Stimulated activated CD8-positive, alpha-beta memory T cell treated with anti-CD3 and anti-CD28 coated beads, Interleukin-7, amount 100 ng/mL, for 24 hours (primary cell): ENCODE results near the gene DPEP2.
A peak's percentile ranks its signal among the peaks of the same experiment; 100 is the strongest.
"Not testable (repeated sequence)": the region's sequence is repeated elsewhere in the genome, so short reads cannot be mapped to it uniquely, and the experiment has no call there.

ENCODE experiments used
- DNase-seq: peaks from one replicate; pipeline ENCODE4 v3.0.0-alpha.2; 2020; ENCODE audit warnings: low read depth

The DPEP2 gene

DNA sequence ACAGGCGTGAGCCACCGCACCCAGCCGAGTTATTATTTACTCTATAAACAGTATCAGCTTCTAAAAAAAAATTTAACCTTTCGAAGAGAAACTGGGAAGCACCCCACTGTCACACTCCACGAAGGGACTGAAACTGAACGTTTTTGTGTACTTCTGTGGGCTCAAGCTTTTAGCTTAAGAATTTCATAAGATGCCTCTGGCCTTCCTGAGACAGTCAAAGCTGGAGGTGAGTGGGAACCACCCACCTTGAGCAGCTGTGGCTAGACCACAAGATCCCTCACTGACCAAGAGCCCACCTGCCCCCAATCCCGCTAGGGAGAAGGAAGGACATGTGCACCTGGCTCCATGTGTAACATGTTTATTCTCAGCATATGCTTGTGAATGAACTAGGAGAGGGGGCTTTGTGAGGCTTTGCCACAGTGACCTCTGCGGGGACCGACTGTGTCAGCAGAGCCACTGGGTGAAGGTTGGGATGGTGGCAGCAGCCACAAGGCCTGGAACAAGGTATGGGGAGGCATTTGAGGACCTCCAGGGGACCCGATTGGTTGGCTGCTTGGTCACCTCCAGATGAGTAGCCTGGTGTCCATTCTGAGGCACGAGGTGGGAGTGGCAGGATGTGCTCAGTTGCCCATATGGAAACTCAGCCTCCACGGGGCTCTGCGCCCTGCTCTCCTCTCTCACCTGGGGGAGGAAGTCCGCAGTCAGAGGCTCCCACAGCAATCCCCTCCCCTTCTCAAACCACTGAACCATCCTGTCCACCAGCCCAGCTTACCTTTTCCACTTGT lies 23.8 kb downstream of the DPEP2 start:
- no peak for DNase-seq

DNA sequence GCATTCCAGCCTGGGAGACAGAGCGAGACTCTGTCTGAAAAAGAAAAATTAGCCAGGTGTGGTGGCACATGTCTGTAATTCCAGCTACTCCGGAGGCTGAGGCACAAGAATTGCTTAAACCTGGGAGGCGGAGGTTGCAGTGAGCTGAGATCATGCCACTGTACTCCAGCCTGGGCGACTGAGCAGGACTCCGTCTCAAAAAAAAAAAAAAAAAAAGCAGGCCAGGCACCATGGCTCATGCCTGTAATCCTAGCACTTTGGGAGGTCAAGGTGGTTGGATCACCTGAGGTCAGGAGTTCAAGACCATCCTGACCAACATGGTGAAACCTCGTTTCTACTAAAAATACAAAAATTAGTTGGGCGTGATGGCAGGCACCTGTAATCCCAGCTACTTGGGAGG lies 27.0 kb downstream of the DPEP2 start:
- not testable (repeated sequence) for DNase-seq

DNA sequence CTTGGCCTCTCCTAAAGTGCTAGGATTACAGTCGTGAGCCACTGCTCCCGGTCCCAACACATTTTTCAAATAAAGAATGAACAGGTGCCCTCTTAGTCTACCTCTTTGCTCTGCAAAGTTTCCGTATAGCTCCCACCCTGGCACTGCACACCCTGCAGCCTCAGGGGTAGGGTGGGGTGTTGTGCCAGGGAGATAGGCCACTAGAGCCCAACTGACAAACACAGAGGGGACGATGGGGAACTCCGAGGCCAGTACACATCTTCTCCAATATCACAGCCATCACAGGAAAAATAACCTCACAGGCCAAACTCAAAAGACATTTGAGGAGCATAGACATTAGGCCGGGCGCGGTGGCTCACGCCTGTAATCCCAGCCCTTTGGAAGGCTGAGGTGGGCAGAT lies 28.2 kb downstream of the DPEP2 start:
- DNase-seq = no peak

DNA sequence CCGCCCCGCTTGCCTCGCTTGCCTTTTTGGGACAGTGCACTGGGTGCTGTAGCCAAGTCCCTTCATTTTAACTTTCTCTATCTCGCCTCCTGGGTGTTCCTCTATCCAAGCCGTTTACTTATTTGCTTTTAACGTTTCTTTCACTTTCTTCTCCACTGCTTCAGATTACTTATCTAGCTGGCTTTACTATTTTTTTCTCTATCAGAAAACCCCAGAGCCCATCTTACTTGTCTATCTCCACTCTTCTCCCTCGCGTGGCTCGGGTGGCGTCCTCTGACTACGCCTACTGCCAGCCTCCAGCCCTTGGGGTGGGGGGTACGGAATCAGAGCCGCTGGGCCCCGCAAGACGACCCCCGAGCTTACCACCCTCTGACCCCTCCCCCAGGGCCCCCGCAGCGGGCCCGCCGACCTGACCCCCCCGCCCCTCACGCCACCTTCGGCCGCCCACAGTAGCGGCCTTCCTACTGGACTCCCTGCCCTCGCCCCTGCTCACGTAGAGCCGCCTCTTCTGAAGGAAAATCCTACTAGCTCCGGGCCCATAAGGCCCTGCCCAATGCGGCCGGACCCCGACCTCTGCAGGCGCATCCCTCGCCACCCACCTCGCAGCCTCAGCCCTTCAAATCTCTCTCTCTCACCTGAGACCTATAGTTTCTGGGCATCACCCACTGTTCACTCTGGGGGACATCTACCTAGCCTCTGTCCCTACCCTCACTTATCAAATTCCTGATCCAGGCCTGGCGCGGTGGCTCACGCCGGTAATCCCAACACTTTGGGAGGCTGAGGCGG lies 29.8 kb downstream of the DPEP2 start:
- no peak for DNase-seq

DNA sequence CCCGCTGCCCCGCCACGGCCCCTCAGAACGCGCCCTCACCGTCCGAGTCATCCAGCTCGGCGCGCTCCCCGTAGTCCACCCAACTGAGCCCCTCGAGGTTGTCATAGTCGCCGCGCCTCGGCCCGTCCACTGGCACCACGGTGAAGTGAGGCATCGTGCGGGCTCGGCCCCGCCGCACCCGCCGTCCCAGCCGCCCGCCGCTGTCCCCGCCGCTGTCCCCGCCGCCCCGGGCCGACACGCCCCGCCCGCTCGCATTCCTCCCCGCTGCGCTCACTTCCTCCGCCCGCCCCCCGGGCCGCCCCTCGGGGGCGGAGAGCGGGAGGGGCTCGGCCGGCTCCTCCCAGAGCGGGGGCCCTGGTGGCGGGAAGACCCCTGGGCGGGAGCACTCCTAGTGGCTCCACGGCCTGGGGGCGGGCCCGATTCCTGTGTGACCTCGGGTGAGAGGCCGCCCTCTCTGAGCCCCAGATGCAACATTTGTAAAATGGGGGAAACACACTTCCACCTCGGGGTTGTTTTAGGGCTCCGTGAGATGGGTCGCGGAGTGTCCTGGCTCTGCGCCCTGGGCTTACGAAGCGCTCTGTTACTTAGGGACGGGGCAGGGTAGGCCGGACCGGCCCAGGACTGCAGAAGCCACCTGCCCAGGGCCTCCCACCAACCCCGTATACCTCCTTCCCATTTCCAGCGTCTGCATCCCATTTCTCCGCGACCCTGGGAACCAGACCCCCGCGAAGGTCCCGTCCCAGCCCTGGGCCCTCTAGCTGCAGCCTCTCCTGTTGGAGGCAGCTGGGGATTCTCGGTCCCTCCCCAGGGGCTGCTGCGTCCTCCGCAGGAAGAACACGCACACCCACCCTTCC lies 30.7 kb downstream of the DPEP2 start, which contains the start of gene SLC12A4:
Gene SLC12A4, minus strand, starts transcription at position 238 of the 854 bp plus-strand sequence. Its CDS starts 84 bp downstream, at position 154.
- peak; percentile 81 for DNase-seq

DNA sequence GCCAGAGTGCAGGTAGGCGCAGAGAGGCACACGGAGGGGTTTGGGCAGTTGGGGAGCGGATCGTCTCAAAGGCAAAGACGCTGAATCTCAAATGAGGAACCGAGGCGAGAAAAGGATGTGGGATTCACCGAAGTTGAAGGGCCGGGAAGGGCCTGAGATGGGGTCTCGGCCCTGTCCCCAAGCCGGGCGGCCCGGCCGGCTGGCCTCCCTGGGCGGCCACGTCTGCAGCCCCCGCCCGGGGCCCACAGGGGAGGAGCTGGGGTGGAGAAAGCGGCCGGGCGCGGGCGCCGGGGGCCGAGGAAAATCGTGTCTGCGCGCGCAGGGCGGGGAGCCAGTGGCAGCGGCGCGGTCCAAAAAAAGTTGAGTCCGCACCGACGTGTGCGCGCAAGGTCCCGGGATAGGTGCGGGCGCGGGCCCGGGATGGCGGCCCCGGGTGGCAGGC lies 31.3 kb downstream of the DPEP2 start:
- no peak for DNase-seq

DNA sequence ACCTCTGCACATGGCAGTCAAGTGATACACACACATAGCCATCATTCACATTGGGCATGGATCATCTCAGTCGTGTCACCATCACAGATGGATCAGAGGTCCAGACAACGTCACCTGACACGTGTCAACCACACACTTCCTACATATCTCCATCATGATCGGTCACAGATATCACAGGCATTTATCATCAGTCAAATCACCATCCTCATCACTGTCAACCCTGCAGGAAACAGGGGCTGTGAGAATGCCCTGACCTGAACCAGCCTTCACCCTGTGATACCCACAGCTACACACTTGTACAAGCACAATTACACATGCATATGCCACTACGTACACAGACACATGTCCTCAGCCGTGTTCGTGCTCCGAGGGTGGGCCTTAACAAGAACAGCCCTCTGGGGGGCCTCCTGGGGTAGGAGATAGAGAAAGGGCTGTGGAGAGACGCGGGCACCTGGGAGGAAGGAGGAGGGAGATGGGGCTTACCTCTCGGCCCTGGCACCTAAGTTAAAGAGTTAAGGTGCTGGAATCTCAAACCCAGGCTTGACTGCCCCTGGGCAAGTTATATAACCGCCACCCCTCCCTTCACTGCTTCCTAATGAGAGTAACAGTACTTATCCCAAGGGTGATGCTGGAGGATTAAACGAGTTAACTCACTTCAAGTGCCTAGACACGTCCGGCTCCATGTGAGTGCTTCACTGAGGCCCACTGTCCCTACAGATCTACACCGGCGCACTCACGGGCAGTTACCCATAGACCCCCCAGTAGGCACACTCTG lies 31.9 kb downstream of the DPEP2 start:
- DNase-seq = no peak

DNA sequence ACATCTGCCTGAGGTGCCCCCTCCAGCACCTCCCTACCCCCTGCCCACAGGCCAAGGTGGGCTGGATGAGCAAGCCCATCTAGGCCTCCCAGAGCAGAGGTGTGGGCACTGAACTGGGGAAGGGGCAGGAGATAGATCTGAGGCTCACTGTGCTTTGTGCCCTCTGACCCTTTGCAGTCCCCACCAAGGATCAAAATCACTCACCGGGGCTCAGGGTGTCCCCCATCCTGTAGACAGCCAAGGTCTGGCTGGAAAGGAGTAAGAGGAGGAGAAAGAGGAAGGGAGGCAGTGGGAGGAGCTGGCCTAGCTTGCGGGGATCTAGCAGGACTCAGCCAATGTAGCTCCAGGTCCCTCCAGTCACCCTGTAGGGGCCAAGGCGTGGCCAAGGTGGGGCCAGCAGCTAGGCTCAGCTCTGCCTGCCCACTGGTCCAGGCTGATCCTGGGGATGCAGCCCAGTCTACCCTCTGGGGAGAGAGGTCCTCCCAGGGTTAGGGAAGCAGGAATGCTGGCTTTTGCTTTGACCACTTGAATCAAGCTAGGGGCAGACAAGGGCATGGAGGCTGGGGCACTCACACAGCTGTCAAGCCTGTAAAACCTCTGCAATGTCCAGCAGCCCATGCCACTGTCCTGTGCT lies 32.6 kb downstream of the DPEP2 start:
- no peak for DNase-seq

DNA sequence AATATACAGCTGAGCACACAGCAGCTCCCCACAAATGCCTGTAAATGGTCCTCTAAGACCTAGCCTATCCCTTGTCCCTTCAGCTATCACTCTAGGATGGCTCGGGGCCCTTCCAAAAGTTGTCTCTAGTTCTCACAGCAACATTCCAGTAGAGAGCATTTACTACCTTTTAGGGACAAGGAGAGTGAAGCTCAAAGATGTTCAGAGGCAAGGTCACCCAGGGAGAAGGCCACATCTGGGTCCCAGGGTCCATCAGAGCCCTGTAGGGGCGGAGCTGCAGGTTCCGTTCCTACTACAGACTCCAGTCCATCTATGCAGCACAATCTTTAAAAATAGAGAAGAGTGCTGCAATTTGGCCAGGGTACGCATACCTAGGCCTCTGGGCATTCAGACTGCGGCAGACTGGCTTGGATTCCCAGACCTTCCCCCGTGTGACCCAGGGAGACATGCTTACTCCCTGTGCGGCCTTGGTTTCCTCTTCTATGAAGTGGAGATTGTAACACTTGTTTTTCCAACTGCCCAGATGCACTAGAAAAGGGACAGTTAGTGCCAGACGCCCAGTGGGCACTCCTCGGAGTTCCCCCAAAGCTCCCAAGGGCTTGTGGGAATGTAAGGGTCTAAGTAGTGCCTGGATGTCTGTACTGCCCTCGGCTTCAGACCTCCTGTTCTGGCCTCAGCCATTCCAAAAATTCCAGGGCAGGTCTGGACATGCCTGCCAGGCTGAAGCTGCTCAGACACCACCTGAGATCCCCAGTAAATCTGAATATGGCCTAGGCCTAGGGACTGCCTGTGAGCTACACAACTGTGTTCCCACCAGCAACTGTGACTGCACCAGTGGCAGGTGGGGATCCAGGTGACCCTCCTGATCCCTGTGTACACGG lies 33.4 kb downstream of the DPEP2 start:
- no peak for DNase-seq

DNA sequence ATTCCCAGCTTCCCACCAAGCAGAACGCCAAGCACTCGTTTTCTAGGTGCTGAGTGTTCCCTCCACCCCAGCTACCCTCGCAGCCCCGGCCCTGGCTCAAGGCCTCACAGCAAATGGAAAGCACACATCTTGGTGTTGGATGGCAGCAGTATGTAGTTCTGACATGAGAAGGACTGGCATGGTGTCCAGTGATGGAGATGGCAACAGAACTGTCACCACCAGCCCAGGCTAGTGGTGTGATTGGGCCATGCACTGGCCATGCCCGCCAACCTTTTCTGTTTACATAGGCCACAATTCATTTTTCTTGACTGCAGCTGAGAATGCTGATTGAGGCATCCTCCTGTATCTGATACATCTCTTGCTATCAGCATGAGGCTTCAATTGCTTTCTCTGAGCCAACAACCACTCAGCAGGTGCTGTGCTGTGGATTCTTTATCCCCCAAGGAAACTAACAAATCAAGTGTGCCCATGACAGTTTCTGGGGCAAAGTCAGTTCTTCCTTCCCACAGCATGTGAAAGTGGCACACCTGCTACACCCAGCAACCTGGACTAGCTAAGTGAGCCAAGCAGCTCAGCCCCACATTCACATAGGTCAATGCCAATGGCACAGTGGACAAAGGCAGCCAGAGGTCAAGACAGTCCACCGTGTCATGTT lies 34.7 kb downstream of the DPEP2 start:
- no peak for DNase-seq

DNA sequence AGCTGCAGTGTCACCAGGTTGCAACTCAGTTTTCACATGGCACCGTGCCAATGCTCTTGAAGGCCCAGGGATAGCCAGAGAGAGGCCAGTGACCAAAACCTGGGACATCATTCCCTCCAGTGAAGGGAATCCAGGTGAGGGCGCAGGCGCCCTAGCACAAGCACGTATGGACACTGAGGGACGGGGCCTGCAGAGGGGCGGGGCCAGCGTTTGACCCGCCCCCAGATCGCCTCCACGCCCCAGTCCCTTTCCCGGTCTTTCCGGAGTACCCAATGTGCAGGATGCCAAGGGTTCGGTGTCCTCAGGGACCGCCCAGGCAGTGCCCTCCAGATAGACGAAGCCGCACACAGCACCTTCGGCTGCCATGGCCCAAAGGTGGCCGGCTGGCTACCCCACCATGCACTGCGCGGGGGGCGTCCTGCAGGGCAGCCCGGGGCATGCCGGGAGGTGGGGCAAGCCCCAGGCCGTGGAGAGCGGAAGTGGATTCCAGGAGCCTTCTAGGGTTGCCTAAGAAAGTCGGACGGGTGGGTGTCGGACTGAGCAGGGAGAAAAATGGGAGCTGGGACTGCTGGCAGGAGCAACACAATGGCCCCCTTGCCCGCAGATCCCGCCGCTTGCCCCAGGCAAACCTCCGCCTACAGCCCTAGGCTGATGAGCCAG lies 35.5 kb downstream of the DPEP2 start:
- no peak for DNase-seq

DNA sequence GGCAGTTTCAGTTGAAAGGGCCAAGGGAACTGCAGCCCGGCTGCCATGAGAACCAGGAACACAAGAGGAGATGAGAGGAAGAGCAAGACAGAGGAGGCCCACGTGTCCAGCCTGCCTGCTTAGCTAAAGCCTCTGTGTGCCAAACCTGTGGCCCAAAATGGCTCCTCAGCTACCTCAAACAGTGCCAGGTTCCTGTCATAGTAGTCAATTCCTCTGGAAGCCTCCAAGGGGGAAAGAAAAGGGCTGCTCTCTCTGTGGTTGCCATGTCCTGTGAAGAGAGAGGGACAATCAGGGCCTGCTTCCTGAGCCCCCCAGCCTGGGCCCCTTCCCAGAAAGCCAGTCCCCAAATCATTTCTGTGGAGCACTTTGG lies 36.0 kb downstream of the DPEP2 start:
- no peak for DNase-seq

DNA sequence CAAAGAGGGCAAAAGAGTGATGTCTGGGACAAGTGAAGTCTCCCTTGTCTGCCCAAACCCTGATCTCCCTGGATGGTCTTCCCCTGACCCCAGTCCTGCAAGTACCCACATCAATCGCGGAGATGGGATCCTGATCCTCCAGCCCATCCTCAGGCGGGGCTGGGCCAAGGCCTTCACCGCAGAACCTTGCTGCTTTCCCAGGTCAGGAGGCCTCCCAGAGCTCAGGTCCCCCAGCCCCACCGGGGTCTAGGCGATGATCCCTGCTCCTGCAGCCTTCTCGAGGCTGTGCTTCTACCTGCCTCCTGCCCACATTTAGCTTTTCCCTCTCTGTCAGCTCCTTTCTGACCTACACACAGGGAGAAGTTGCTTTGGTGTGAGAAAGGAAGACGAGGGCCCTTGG lies 37.1 kb downstream of the DPEP2 start:
- DNase-seq = no peak

DNA sequence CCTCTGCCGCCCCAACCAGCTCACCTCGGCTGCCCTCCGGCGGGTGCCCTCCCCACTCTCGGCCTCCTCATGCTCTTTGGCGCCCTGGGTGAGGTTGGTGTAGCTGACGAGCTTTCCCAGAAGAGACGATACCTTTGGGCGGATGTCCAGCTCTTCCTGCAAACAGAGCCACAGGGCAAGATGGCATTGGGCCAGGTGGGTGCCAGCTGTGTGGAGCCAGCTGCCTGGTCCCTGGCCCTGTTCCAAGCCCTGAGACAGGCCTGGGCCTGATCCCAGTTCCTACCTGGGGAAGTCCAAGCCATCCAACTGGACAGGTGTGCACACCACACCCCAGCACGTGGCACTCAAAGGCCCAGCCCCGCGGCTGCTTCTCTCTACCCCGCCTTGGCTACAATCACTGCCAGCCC lies 37.7 kb downstream of the DPEP2 start:
- no peak for DNase-seq

DNA sequence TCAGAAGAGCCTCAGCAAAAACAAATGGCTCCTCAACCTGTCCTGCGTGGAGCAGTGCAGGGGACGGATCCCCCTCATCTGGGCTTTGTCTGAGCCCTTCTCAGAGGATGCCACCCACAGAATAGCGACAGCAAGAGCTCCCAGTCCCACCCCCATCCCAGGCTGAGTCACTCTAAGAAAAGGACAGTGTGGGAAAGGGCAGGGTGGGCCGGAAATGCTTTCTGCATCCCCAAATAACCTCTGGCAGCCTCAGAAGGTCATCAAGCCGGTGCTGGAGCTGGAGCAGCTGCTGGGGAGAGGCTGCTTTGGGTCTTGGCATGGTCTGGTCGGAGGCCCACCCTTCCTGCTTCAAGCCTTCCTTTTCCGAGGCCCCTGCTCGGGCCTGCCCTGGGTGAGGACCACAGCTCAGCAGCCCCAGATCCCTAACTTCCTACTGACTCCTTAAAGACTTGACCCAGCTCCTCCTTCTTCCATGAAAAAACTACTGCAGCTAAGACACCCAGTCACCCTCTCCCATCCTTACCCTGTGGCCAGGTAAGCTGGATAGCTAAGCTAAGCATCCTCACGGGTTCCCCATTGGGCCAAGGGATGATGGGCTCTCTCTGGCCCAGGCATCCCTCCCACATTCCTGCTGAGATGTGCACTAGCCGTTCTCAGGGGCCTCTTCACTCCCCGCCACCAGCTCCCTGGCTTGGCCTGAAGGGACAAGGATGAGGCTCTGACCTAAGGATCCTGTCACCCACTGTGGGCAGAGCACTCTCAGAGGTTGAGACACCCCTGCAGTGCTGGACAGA lies 39.6 kb downstream of the DPEP2 start:
- DNase-seq = no peak

DNA sequence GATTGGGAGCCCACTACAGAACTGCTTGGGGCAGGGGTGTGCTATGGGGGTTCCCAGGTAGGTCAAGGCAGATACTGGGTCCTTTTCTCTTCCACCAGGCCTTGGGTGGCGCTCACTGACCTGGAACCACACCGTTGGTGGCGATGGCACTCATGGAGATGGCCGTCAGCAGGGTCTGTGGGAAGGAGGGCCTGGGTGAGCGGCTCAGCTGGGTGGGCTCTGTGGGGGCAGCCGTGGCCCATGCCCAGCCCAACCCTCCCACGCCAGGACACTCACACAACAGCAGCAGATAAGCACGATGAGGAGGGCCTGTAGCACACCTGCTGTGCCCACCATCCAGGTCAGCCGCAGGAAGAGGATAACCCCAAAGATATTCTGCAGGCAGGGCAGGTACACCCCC lies 41.7 kb downstream of the DPEP2 start:
- no peak for DNase-seq

DNA sequence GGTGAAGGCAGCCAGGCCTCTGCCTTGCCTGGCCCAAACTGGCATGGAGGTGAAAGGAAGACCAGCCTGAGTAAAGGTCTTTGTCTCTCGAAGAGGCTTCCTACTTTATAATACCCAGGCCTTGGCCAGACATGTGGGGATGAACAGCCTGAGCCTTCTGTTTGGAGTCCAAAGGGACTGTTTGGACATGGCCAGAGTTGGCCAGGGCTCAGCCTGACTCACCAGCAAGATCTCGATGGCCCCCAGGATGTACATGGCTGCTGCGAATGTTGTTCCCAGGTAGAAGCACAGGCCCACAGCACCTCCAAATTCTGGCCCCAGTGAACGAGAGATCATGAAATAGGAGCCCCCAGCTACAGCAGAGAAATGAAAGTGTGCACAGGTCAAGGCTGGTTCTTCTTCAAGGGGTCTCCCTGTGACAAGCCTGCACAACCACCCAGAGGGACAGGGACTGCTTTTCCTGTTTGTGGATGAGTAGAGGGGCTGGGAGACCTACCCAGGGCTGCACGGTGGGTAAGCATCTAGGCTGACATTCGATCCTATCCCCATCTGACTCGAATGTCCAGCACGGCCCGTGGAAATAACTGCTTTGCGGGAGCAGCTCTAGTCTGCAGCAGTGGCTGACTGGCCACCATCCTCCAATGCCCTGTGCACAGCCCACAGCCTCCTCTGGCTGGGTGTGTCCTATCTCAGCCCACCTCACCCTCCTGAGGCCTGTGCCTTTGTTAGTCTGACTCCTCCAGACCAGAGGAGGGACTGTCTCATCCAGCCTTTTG lies 44.7 kb downstream of the DPEP2 start:
- DNase-seq = no peak
